Measurements from ENCODE around the gene CRBN. TPM values are rescaled to one million over a fixed set of nuclear protein-coding genes. Genes with fewer than 3 reads are reported as not detected.

CRBN gene
- total RNA-seq, 2 donors from 2014 or later, result 42.2 to 45.9 TPM

DNA sequence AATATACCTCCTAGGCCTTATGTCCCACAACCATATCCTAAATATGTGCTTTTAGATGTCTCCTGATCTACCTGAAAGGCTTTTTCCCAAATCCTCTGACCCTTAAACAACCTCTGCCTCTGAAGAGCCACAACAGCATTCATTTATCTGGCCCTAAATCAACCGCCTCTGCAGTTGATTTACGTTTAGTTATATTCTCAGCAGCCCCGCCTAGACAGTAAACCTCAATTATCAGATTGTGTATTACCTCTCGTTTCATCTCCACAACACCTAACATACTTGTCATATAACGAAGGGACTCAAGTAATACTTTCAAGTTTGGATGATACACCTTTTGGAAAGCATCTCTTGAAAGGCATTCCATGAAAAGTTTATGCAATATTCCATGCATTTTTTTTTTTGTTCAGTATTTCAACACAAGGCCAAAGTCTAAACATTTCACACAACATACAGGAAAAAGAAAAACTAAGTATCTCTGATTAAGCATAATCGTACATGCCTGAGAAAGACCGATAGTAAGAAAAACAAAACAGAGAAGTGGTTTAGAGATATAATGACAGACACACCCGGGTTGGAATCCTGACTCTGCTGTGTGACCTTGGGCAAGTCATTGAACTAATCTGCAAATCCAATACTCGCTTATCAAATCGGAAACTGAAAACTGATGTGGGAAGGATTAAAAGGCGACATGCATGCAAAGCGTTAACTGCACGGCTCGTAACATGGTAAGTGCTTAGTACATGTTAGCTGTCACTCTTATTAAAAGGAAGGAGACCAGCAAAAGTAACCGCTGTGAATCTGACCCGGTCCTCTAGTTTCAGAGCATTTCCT, 778 bp downstream of the CRBN start:
- intact Hi-C loops (cut with DNase I), result no loop called here
- no peak for DNase-seq (ENCODE audit: low spot score)

DNA sequence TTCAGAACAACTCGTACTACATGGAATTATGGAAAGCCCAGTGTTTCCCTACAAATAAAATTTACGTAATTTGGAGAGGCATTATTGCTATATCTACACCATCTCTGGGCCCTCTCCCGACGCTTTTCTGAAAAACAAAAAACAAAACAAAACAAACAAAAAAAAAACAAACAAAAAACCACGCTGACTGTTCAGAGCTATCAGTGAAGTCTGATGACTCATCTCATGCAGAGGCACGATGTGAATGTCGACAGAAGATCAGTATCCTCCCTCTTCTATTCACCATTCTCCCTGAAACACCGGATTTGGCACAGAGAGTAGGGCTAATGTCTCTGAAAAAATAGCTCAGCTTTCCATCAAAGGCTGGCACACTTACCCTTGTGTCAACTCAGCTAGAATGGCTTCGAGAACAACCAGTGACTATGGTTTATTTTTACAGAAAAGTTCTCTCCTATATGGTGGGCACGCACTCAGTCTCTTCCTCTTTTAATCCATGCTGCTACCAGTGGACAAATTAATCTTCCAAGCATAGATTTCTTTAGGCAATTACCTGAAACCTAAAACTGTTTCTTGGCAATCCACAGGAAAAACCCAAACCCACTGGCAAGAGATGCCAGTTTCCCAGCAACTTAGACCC, 1.5 kb downstream of the CRBN start:
- no peak for DNase-seq (ENCODE audit: low spot score)
- intact Hi-C loops (cut with DNase I), result no loop called here

DNA sequence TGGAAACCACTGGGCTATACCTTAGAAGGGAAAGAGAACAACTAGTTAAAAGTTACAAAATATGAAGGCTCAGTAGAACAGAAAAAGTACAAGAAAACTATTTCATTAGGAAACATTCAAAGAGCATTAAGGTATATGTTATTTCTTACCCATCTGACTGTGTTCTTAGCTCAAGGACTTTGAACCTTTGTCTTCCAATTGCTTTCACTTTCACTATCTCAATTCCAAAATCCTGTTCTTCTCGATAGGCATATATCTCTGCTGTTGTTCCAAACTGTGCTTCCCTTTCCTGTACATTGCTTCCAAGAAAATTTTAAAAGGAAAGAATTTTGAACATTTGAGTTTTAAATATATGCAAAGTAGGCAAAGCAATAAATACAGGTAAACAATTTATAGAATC, 6.9 kb downstream of the CRBN start:
- intact Hi-C loops (cut with DNase I), result no loop called here
- DNase-seq (ENCODE audit: low spot score), result no peak

DNA sequence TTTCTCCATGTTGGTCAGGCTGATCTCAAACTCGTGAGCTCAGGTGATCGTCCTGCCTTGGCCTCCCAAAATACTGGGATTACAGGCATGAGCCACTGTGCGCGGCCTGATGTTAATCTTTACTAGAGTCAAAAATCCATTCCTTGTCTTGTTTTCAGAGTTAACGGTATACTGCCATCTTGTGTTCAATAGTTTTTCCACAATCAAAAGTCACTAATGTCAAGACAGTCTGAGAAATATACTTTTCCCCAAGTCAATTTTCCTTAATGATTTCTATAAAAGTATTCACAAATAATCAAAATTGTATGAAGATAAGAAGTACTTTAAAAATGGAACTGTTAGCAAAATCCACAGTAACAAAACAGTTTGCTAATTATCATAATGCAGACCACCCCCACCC, 8.5 kb downstream of the CRBN start:
- no peak for DNase-seq (ENCODE audit: low spot score)
- intact Hi-C loops (cut with DNase I), result no loop called here

DNA sequence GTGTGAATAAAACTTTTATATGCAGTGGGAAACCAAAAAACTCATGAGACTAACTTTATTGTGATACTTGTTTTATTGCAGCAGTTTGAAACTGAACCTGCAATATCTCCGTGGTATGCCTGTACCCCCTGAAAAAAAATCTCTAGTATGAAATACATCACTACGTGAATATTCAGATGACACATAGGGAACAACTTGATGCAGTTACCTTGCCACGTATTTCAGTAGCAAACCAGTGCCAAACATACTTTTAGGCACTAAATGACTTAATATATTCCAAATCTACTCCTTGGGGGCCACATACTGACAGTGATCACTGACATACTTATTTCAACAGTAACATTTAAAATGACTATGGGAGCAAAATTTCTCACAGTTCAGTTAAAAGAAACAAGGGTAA, 13.8 kb downstream of the CRBN start:
- intact Hi-C loops (cut with DNase I), result no loop called here
- DNase-seq (ENCODE audit: low spot score), result no peak

DNA sequence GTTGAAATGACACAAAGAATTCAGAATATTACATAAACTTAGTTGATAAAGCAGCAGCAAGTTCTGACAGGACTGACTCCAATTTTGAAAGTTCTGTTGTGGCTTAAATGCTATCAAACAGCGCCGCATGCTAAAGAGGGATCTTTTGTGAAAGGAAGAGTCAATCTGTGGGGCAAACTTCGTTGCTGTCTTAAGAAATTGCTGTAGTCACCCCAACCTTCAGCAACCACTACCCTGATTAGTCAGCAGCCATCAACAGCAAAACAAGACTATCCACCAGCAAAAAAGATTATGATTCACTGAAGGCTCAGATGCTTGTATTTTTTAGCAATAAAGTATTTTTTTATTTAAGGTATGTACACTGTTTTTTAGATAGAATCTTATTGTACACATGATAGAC, 14.2 kb downstream of the CRBN start:
- no peak for DNase-seq (ENCODE audit: low spot score)
- intact Hi-C loops (cut with DNase I), result no loop called here

DNA sequence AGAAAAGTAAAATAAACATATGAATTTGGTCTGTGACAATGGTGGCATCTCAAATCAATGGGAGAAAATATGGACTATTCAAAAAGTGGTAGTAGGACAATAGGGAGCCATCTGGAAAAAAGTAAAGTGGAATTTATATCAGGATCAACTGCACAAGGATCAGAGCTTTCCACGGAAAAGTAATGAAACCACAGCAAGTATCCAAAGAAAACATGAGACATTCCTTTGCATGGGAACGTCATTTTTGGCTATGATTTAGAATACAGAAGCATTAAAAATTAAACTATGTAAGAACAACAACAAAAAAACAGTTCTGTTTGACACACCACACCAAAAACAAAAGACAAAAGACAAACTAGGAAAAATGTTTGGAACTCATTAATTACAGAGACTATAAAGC, 18.7 kb downstream of the CRBN start:
- intact Hi-C loops (cut with DNase I), result no loop called here
- no peak for DNase-seq (ENCODE audit: low spot score)

DNA sequence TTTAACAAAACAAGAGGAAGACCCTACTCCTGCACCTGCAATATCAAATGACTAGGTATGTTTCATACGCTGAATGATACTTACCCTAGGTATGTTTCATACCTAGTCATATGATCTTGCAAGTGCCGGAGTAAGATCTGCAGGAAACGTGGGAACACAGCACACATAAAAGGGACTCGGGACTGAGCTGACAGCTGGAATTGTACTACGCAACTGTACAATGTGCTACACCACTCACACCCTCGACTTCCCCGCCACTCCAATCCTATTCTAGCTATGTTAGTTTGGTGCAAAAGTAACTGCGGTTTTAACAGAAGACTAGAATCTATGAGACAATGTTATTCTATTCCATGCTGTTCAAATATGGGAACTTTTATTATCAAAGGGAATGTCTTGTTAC, 22.0 kb downstream of the CRBN start:
- intact Hi-C loops (cut with DNase I), result no loop called here
- no peak for DNase-seq (ENCODE audit: low spot score)

DNA sequence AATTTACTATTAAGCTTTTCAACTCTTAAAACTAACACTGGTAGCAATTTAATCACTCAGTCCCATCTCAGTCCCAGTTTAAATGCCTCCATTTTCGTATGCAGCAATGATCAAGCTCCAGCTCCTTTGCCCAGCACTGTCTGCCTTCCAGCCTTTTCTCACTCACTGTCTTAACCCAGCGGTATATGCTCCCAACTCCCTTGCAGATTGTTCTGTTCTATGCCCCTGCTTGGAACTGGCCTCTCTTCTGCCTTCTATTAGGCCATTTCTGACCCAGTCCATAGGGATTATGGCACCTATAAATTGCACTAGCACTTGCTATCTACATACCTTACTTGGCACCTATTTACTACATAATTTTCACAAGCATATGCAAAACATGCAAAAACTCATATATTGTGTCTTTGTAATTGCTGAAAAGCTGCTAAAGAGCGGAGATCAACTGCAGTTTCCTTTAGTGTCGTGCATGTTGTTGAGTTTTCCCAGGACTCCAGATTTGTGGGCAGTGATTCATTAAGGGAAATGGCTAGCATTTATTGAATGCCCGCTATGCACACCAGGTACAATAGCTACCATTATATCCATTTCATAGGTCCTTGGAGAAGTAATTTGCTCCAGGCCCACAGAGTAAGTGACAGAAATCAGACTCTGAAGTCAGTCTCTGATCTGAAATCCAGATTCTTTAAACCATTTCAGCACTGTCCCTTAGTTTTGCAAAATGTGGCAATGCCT, 24.4 kb downstream of the CRBN start:
- no peak for DNase-seq (ENCODE audit: low spot score)
- intact Hi-C loops (cut with DNase I), result no loop called here

DNA sequence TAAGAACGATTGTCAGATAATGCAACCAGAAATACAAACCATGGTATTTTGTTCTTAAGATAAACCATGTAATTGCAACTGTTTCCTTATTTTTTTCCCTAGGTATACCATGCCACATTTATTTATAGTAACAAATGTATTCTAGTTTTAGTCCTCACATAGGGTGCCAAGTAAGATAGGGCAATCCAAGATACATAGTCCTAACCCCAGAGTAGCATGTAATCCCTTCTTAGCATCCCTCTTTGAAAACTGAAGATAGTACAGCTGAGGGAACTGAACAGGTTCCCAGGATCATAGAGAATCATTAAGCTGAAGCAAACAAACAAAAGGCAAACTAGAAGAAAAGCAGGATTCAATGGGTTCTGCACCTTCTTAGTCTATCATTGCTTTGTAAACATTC, 28.0 kb downstream of the CRBN start:
- intact Hi-C loops (cut with DNase I), result no loop called here
- DNase-seq (ENCODE audit: low spot score), result no peak

DNA sequence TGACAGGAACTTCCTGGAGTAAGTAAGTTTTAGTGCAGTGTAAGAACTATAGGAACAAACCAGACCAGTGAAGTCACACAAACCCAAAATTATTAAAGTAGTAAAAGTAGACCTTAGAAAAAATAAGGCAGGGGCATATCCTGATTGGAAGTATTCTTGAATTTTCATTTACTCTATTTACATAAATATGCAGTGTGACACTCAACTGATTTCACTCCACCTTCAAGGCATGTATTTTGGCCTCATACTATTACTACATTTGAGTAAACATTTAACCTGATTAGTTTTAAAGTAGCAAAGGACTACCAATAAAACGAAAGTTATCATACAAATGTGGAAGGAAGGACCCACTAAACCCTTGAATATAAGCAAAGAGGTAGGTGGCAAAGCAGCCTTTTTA, 29.9 kb downstream of the CRBN start:
- intact Hi-C loops (cut with DNase I), result no loop called here
- DNase-seq (ENCODE audit: low spot score), result no peak

DNA sequence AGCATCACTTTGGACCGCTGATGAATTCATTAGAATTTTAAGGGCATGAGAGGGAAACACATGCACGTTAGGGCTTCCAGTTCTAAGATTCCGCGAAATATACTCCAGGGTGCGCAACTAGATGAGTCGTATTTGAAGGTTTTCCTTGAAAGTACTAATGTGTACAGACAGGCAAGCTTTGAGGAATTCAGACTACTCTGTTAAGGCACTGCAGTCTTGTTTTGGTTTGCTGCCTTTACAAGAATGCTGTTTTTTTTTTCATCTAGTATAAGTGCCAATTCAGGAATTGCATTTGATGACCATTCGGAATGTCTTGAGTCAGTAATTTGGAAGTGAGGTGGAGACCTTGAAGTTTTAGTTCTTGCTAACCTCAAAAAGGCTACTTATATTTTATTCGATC, 33.7 kb downstream of the CRBN start:
- intact Hi-C loops (cut with DNase I), result no loop called here

DNA sequence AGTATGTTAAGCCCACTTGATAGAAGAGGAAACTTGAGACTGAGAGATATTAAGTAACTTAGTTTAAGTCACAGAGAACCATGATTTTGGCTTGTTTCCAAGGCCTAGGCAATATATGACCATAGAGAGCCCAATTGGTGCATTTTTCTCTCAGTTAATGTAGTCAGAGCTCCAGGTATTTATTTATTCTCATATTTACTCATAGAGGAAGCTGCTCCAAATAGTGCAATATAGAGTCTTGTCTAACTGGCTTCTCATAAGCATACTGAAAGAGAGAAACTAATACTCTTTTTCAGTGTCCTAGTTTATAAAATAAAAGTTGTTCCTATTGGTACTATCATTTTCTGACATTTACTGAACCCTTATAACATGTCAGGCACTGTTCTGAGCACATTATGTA, 37.6 kb downstream of the CRBN start:
- intact Hi-C loops (cut with DNase I), result no loop called here
- no peak for DNase-seq (ENCODE audit: low spot score)

More for the DNA sequence above, 33.7 kb downstream of the CRBN start:
- DNase-seq (ENCODE audit: low spot score), result no peak

DNA sequence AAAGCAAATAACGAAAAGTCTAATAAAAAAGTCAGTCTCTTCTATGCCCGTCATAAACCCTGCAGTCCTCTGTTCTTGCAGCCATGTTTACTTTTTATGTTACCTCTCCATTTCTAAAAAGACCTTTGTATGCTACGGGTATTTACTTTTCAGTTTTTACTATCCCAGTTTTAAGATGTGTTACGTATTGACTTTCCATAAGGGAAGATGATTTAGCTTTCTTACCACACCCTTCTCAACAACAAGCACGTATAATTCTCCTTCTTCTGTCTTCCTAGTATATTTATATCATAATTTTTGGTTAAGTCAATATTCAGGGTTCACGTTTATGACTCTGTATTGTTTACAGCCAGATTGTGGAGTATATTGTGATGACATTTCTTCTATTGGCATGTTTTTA, 42.0 kb downstream of the CRBN start:
- intact Hi-C loops (cut with DNase I), result no loop called here
- DNase-seq (ENCODE audit: low spot score), result no peak

DNA sequence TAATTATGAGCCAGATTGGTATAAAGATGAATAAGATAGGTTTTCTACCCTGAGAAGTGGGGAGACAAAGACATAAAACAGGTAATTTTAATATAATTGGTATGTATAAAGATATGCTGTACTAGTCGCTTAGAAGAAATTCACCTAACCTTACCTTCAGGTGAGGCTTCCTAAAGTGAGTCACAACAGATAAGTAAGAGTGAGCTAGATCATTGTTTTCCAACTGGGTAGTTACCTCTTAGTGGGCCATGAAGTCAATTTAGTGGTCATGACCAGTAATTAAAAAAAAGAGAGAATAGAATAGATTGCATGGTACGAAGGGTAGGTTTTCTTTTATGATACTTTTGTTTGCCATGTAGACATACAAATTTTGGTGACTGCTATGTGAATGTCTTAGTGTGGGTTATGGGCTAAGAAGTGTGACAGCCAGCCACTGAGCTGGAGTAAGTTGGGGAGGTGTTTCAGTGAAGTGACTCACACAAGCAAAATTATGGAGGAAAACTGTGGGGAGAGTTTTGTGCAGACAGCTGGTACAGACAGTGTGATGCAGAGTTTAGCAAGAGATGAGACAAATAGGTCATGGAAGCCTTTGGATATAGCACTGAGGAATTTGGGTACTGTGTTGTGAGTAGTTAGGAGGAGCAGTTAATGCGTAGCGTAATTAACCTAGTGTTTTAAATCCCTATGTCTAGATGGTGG, 44.6 kb downstream of the CRBN start:
- no peak for DNase-seq (ENCODE audit: low spot score)
- intact Hi-C loops (cut with DNase I), result no loop called here

DNA sequence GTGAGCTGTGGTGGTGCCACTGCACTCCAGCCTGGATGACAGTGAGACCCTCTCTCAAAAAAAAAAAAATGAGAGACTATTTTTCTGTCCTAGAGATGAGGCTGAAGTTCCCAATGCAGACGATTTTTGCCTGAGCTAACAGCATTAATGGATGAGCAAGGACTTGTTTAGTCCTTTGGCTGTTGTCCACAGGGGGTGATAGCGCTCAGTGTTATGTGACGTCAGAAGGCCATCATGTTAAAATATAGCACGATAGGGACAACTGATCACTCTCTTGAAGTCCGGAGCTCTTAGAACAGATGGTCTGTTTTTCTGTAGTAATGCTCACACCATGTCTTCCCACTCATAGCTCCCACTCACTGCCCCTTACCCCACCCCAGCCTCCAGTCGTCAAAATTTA, 46.0 kb downstream of the CRBN start:
- intact Hi-C loops (cut with DNase I), result no loop called here
- DNase-seq (ENCODE audit: low spot score), result no peak

DNA sequence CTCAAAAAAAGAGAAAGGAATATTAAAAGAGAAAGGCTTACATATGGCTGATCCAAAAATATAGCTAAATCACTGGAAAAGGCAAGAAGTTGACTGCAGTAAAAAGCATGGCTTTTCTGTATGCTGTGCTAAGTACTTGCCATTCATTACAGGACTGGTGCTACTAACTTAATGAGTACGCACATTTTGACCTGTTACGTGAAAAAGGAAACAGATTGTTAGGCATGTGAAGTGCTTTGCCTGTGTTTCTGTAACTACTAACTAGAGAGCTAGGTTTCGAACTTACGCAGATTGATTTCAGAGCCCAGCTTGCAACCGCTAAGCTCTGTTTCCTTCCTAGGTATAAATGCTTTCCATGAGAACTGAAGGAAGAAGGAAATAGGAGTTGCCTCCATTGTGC, 49.9 kb downstream of the CRBN start:
- no peak for DNase-seq (ENCODE audit: low spot score)
- intact Hi-C loops (cut with DNase I), result no loop called here

DNA sequence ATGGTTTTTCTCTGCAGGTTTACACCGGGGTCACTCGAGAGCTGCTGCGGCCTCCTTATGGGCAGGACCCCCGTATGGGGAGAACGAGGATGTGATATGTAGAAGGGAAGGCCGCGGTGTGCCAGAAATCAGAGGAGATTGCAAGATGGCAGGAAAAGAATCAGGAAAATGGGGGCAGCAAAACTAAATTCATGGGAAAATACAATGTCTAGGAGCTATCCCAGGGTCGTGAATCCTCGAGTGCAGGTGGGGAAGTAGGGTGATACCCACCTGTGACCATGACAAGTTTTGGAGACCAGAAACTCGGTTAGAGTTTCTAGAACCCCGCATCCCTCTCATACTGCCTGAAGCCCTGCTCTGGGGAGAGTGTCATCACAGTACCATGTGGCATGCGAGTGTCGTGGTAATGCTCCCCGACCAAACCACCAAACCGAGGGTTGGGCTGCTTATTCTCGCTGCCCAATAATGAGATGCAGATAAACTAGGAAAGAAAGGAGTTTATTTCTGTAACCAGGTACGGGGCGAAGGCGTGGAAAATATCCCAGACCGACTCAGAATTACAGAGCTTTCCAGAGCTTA, 52.0 kb downstream of the CRBN start:
- DNase-seq (ENCODE audit: low spot score), result no peak
- intact Hi-C loops (cut with DNase I), result no loop called here
